ENCODE data around the gene TBC1D2B.

DNA sequence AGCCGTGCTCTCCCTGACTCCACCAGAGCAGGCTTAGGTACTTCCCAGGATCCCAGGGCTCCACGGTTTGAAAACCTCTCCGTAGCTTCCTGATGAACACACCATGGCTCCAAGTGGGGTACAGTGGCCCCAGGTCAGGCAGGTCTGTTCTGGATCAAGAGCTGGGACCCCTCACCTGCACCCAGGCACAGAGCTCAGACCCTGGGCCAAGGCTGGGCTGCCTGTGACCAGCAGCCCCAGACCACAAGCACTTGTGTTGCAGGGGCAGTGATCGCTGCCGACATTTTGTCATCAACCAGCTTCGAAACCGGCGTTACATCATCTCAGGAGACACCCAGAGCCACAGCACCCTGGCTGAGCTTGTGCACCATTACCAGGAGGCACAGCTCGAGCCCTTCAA lies 20.2 kb upstream of the TBC1D2B start:
- TF ChIP-seq, protein P1, sequence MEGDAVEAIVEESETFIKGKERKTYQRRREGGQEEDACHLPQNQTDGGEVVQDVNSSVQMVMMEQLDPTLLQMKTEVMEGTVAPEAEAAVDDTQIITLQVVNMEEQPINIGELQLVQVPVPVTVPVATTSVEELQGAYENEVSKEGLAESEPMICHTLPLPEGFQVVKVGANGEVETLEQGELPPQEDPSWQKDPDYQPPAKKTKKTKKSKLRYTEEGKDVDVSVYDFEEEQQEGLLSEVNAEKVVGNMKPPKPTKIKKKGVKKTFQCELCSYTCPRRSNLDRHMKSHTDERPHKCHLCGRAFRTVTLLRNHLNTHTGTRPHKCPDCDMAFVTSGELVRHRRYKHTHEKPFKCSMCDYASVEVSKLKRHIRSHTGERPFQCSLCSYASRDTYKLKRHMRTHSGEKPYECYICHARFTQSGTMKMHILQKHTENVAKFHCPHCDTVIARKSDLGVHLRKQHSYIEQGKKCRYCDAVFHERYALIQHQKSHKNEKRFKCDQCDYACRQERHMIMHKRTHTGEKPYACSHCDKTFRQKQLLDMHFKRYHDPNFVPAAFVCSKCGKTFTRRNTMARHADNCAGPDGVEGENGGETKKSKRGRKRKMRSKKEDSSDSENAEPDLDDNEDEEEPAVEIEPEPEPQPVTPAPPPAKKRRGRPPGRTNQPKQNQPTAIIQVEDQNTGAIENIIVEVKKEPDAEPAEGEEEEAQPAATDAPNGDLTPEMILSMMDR (IDR thresholded peaks at IDR 0.05): no peak
- no peak for TF ChIP-seq EP300 (IDR thresholded peaks at IDR 0.05)
